ENCODE measurements around the gene CNTN4. TPM values are rescaled to one million over a fixed set of nuclear protein-coding genes. Genes with fewer than 3 reads are reported as not detected.

The CNTN4 gene
- total RNA-seq, 1 experiment from 2014 or later: 51.3 TPM

DNA sequence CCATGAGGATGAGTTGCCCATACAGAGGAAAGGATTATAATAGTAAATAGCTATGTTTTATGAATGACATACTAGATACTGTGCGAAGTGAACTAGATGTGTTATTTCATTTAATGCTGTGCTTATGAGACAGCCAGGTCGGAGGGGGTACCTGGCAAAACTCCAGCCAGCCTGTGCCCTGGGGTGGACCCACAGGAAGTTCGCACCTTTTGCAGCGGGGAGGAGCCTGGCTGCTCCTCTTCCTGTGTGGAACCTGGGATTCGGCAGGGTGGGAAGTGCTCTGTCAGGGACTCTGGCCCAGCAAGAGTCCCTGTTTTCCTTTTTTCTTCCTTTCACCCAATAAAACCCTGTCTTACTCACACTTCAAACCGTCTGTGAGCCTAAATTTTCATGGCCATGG lies 559.3 kb downstream of the CNTN4 start:
- POLR2A ChIA-PET: no interaction called here
- TF ChIP-seq, protein P1, sequence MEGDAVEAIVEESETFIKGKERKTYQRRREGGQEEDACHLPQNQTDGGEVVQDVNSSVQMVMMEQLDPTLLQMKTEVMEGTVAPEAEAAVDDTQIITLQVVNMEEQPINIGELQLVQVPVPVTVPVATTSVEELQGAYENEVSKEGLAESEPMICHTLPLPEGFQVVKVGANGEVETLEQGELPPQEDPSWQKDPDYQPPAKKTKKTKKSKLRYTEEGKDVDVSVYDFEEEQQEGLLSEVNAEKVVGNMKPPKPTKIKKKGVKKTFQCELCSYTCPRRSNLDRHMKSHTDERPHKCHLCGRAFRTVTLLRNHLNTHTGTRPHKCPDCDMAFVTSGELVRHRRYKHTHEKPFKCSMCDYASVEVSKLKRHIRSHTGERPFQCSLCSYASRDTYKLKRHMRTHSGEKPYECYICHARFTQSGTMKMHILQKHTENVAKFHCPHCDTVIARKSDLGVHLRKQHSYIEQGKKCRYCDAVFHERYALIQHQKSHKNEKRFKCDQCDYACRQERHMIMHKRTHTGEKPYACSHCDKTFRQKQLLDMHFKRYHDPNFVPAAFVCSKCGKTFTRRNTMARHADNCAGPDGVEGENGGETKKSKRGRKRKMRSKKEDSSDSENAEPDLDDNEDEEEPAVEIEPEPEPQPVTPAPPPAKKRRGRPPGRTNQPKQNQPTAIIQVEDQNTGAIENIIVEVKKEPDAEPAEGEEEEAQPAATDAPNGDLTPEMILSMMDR (IDR thresholded peaks at IDR 0.05; ENCODE audit: insufficient read depth in 1 of 2, low read depth in 1 of 2, low read length in 1 of 2, severe bottlenecking in 1 of 2, unreplicated experiment in 1 of 2): no peak
- Mint-ChIP-seq H3K4me1 (ENCODE audit: low read depth, unreplicated experiment) (peaks cover 15% of the 10 kb centered on the region), H3K9me3 (ENCODE audit: unreplicated experiment) (no peaks in the 10 kb centered on the region), H3K36me3 (ENCODE audit: insufficient read depth, unreplicated experiment) (no peaks in the 10 kb centered on the region), H3K27ac (ENCODE audit: unreplicated experiment) (no peak overlapping the region), H3K27me3 (ENCODE audit: insufficient read depth, unreplicated experiment) (no peaks in the 10 kb centered on the region), H3K4me3 (ENCODE audit: unreplicated experiment) (no peak overlapping the region)
- CTCF ChIA-PET: no interaction called here
- Histone ChIP-seq H3K4me1 (peaks cover 24% of the 10 kb centered on the region), H3K36me3 (ENCODE audit: control insufficient read depth, insufficient read depth, low read length) (no peaks in the 10 kb centered on the region), H3K9me3 (no peaks in the 10 kb centered on the region), H3K27me3 (replicated peaks; ENCODE audit: control insufficient read depth, insufficient read depth, low read length) (no peaks in the 10 kb centered on the region), H3K4me3 (ENCODE audit: low read depth, low read length) (no peak overlapping the region)
- intact Hi-C loops (cut with micrococcal nuclease; ENCODE audit: unreplicated experiment): no loop called here
- DNase-seq: no peak
- BruUV-seq (replicated peaks): no TSS peak

DNA sequence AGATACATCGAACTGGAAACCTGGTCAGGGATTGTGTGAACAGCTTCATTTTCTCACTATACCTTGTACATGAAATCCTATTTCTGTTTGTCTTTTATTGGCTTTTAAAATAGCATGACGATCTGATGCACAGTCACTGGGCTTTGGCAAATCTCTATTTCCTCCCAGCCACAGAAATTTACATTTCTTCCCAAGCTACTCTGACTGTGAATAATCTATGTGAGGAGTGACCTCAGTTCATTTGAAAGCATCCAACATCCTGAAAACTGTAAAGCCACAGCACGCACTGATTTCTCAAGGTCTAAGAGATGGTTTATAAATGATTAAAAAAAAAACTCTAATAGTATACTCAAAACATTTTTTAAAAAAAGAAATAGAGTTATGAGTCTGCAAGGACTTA lies 561.2 kb downstream of the CNTN4 start:
- Histone ChIP-seq H3K9me3 (no peaks in the 10 kb centered on the region), H3K27me3 (replicated peaks; ENCODE audit: control insufficient read depth, insufficient read depth, low read length) (no peaks in the 10 kb centered on the region), H3K4me3 (ENCODE audit: low read depth, low read length) (no peak overlapping the region), H3K4me1 (peaks cover 7% of the 10 kb centered on the region), H3K36me3 (ENCODE audit: control insufficient read depth, insufficient read depth, low read length) (no peaks in the 10 kb centered on the region)
- no TSS peak for BruUV-seq (replicated peaks)
- H3K27me3 Mint-ChIP-seq (ENCODE audit: insufficient read depth, unreplicated experiment): no peaks in the 10 kb centered on the region
- no peak overlapping the region for H3K27ac Mint-ChIP-seq (ENCODE audit: unreplicated experiment)
- DNase-seq: no peak
- H3K9me3 Mint-ChIP-seq (ENCODE audit: unreplicated experiment): no peaks in the 10 kb centered on the region
- intact Hi-C loops (cut with micrococcal nuclease; ENCODE audit: unreplicated experiment): no loop called here
- H3K4me3 Mint-ChIP-seq (ENCODE audit: unreplicated experiment): no peak overlapping the region
- CTCF ChIA-PET: no interaction called here
- TF ChIP-seq, protein P1 (IDR thresholded peaks at IDR 0.05; ENCODE audit: insufficient read depth in 1 of 2, low read depth in 1 of 2, low read length in 1 of 2, severe bottlenecking in 1 of 2, unreplicated experiment in 1 of 2): no peak
- POLR2A ChIA-PET: no interaction called here
- H3K4me1 Mint-ChIP-seq (ENCODE audit: low read depth, unreplicated experiment): peaks cover 7% of the 10 kb centered on the region
- H3K36me3 Mint-ChIP-seq (ENCODE audit: insufficient read depth, unreplicated experiment): no peaks in the 10 kb centered on the region

DNA sequence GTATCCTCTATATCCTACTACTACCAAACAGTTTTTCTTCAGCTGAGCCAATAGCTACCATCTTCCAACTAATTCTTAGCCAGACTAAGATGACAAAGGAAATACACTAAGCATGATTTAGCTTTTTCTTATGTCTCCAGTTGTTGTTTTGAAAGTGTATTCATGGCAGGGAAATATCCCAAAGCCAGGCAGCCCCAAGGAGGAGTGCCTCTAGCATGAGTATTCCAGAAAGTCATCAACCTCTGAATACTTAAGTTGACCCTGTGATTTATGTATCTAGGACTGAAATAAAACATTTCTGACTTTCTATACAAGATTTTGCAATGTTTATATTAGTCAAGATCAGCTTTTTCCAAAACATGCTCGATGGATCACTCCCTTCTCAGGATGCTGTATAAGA lies 562.4 kb downstream of the CNTN4 start:
- no peak overlapping the region for H3K4me3 Mint-ChIP-seq (ENCODE audit: unreplicated experiment)
- TF ChIP-seq, protein P1 (IDR thresholded peaks at IDR 0.05; ENCODE audit: insufficient read depth in 1 of 2, low read depth in 1 of 2, low read length in 1 of 2, severe bottlenecking in 1 of 2, unreplicated experiment in 1 of 2): no peak
- no peak overlapping the region for H3K27ac Mint-ChIP-seq (ENCODE audit: unreplicated experiment)
- BruUV-seq (replicated peaks): no TSS peak
- ChIA-PET POLR2A (no interaction called here), CTCF (no interaction called here)
- H3K36me3 Mint-ChIP-seq (ENCODE audit: insufficient read depth, unreplicated experiment): no peaks in the 10 kb centered on the region
- Histone ChIP-seq H3K4me3 (ENCODE audit: low read depth, low read length) (no peak overlapping the region), H3K9me3 (no peaks in the 10 kb centered on the region), H3K4me1 (no peaks in the 10 kb centered on the region), H3K27me3 (replicated peaks; ENCODE audit: control insufficient read depth, insufficient read depth, low read length) (no peaks in the 10 kb centered on the region), H3K36me3 (ENCODE audit: control insufficient read depth, insufficient read depth, low read length) (no peaks in the 10 kb centered on the region)
- no peaks in the 10 kb centered on the region for H3K9me3 Mint-ChIP-seq (ENCODE audit: unreplicated experiment)
- intact Hi-C loops (cut with micrococcal nuclease; ENCODE audit: unreplicated experiment): no loop called here
- DNase-seq: no peak
- H3K27me3 Mint-ChIP-seq (ENCODE audit: insufficient read depth, unreplicated experiment): no peaks in the 10 kb centered on the region
- no peaks in the 10 kb centered on the region for H3K4me1 Mint-ChIP-seq (ENCODE audit: low read depth, unreplicated experiment)
